Thyroid gland (tissue), 4 donors: Measurements from ENCODE around the gene PYGO1.

Experiments
- POLR2A ChIP-seq, 2 donors: fragments of 450-650 bp; IDR thresholded peaks; one replicate each; pipeline ENCODE4 v1.6.1; 2017; ENCODE audit warnings: antibody characterized with exemption in 2 of 2, mild to moderate bottlenecking in 2 of 2, moderate library complexity in 1 of 2
- TF ChIP-seq, protein P1 (sequence below), 6 experiments: fragments of 200-600 bp in 3 of 6; fragments of 450-650 bp in 3 of 6; sonication (generic) in 3 of 6; IDR thresholded peaks; one replicate each; pipeline ENCODE4 v1.5.1; 2016 to 2019; ENCODE audit warnings: antibody characterized with exemption in 6 of 6, mild to moderate bottlenecking in 2 of 6, inconsistent platforms in 1 of 6, moderate library complexity in 1 of 6

DNA sequence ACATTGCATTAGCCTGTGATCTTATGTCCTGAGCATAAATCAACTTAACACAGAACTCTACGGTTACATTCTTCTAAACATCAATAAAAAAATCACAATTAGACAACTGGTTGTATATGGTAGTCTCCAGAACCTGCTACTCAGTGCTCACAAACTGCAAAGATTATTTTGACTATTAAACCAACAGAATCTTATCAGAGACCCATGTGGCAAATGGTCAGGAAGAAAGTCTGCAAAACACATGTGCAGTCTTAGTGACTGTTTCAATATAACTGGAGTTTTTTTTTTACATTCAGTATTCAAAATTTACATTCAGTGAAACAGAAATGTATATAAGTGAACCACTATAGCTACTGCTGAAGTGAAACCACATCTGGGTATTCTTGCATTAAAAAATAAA lies 27.3 kb upstream of the PYGO1 start:
- TF ChIP-seq, protein P1, sequence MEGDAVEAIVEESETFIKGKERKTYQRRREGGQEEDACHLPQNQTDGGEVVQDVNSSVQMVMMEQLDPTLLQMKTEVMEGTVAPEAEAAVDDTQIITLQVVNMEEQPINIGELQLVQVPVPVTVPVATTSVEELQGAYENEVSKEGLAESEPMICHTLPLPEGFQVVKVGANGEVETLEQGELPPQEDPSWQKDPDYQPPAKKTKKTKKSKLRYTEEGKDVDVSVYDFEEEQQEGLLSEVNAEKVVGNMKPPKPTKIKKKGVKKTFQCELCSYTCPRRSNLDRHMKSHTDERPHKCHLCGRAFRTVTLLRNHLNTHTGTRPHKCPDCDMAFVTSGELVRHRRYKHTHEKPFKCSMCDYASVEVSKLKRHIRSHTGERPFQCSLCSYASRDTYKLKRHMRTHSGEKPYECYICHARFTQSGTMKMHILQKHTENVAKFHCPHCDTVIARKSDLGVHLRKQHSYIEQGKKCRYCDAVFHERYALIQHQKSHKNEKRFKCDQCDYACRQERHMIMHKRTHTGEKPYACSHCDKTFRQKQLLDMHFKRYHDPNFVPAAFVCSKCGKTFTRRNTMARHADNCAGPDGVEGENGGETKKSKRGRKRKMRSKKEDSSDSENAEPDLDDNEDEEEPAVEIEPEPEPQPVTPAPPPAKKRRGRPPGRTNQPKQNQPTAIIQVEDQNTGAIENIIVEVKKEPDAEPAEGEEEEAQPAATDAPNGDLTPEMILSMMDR (IDR thresholded peaks at IDR 0.05): no peak
- TF ChIP-seq POLR2A (IDR thresholded peaks at IDR 0.05): no peak
